ENCODE results near the gene SPEG.

SPEG gene

DNA sequence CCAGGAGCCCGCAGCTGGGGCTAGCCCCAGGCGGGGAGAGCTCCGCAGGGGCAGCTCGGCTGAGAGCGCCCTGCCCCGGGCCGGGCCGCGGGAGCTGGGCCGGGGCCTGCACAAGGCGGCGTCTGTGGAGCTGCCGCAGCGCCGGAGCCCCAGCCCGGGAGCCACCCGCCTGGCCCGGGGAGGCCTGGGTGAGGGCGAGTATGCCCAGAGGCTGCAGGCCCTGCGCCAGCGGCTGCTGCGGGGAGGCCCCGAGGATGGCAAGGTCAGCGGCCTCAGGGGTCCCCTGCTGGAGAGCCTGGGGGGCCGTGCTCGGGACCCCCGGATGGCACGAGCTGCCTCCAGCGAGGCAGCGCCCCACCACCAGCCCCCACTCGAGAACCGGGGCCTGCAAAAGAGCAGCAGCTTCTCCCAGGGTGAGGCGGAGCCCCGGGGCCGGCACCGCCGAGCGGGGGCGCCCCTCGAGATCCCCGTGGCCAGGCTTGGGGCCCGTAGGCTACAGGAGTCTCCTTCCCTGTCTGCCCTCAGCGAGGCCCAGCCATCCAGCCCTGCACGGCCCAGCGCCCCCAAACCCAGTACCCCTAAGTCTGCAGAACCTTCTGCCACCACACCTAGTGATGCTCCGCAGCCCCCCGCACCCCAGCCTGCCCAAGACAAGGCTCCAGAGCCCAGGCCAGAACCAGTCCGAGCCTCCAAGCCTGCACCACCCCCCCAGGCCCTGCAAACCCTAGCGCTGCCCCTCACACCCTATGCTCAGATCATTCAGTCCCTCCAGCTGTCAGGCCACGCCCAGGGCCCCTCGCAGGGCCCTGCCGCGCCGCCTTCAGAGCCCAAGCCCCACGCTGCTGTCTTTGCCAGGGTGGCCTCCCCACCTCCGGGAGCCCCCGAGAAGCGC lies 49.1 kb downstream of the SPEG start:
- DNase-seq = no peak

DNA sequence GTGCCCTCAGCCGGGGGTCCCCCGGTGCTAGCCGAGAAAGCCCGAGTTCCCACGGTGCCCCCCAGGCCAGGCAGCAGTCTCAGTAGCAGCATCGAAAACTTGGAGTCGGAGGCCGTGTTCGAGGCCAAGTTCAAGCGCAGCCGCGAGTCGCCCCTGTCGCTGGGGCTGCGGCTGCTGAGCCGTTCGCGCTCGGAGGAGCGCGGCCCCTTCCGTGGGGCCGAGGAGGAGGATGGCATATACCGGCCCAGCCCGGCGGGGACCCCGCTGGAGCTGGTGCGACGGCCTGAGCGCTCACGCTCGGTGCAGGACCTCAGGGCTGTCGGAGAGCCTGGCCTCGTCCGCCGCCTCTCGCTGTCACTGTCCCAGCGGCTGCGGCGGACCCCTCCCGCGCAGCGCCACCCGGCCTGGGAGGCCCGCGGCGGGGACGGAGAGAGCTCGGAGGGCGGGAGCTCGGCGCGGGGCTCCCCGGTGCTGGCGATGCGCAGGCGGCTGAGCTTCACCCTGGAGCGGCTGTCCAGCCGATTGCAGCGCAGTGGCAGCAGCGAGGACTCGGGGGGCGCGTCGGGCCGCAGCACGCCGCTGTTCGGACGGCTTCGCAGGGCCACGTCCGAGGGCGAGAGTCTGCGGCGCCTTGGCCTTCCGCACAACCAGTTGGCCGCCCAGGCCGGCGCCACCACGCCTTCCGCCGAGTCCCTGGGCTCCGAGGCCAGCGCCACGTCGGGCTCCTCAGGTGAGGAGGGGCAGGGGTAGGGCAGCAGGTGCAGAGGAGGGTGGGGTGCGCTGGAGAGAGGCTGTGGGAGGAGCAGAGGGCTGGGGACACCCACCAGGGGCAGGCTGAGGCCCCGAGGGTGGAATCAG lies 49.9 kb downstream of the SPEG start:
- no peak for DNase-seq

DNA sequence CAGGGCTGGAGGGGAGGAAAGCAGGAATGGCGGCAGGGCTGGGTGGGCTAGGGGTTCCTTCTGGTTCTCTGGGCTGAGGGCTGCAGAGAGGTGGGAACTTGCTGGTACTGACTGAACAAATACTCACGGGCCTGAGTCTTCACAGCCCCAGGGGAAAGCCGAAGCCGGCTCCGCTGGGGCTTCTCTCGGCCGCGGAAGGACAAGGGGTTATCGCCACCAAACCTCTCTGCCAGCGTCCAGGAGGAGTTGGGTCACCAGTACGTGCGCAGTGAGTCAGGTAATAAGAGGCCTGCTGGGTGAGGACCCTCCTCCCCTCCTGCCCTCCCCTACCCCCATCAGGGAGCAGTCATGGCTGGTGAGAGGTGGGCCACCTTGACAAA lies 50.5 kb downstream of the SPEG start:
- DNase-seq = no peak

DNA sequence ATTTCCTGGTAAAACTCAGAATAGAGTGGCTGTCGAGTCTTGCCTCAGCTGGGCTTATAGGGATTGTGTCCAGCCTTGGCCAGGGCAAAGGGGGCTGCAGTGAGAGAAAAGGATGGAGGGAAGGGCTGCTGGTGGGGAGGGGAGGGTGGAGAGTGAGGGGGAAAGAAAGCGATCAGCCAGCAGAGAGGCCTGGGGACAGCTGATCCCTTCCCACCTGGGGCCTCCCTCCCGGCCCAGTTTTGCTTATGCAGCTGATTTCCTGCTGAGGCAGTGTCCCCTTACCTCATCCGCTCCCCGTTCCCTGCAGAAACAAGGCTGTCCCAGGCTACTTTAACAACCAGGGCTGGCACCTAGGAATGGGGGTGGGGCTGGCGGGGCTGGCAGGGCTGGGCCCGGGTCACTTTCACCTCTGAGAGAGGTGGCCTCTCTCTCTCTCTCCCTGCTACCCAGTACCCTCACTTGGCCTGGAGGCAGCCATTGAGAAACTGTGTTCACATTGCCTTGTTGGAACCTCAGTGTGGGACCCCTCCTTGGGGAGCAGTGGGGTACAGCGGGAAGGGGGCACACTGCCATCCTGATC lies 51.8 kb downstream of the SPEG start:
- no peak for DNase-seq

DNA sequence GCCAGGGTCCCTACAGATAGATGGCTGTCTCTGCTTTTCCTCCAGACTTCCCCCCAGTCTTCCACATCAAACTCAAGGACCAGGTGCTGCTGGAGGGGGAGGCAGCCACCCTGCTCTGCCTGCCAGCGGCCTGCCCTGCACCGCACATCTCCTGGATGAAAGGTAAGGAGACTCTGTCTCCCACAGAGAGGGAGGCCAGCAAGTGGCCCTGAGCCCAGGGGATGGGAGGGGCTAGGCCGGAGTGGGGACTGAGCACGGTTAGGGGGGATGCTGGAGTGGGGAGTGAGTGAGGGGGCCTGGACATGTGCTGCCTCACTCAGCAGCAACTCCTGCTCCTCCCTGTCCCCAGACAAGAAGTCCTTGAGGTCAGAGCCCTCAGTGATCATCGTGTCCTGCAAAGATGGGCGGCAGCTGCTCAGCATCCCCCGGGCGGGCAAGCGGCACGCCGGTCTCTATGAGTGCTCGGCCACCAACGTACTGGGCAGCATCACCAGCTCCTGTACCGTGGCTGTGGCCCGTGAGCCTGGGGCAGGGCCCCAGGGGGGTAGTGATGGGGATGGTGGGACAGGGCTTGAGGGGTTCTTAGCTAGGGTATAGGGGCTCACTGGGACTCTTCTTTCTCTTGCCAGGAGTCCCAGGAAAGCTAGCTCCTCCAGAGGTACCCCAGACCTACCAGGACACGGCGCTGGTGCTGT lies 53.7 kb downstream of the SPEG start:
- DNase-seq = no peak

DNA sequence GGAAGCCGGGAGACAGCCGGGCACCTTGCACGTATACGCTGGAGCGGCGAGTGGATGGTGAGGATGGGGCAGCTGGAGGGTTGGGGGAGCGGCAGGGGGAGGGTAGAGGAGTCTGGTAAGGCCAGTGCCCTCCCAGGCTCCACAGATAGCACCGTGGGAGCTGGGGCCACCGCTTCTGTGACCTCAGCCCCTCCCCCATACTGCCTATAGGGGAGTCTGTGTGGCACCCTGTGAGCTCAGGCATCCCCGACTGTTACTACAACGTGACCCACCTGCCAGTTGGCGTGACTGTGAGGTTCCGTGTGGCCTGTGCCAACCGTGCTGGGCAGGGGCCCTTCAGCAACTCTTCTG lies 54.2 kb downstream of the SPEG start:
- DNase-seq = no peak

DNA sequence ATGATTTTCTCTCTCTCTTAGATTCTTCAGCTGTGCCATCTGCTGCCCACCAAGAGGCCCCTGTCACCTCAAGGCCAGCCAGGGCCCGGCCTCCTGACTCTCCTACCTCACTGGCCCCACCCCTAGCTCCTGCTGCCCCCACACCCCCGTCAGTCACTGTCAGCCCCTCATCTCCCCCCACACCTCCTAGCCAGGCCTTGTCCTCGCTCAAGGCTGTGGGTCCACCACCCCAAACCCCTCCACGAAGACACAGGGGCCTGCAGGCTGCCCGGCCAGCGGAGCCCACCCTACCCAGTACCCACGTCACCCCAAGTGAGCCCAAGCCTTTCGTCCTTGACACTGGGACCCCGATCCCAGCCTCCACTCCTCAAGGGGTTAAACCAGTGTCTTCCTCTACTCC lies 54.7 kb downstream of the SPEG start:
- DNase-seq = no peak

DNA sequence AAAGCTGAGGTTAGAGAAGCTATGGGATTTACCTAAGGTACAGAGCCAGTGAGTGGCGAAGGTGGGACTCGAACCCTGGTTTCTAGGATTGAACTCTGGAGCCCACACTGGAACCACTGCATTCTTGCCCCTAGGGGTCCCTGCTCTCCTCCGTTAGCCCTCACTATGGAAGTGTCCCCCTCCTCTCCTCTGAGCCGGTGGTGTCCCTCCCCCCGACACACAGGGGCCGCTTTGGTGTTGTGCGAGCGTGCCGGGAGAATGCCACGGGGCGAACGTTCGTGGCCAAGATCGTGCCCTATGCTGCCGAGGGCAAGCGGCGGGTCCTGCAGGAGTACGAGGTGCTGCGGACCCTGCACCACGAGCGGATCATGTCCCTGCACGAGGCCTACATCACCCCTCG lies 55.5 kb downstream of the SPEG start:
- DNase-seq = no peak

DNA sequence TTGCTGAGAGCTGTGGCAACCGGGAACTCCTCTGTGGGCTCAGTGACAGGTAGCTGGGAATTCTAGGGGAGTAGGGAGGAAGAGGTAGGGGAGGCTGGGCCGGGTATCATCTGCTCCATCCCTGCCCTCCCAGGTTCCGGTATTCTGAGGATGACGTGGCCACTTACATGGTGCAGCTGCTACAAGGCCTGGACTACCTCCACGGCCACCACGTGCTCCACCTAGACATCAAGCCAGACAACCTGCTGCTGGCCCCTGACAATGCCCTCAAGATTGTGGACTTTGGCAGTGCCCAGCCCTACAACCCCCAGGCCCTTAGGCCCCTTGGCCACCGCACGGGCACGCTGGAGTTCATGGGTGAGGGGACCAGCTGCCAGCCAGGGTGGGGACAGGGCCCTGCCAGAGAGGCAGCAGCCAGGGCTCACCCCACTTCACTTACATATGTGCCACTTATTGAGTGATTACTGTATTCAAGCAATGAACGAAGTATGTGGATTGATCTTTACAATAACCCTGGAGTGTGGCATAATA lies 56.0 kb downstream of the SPEG start:
- DNase-seq = no peak

DNA sequence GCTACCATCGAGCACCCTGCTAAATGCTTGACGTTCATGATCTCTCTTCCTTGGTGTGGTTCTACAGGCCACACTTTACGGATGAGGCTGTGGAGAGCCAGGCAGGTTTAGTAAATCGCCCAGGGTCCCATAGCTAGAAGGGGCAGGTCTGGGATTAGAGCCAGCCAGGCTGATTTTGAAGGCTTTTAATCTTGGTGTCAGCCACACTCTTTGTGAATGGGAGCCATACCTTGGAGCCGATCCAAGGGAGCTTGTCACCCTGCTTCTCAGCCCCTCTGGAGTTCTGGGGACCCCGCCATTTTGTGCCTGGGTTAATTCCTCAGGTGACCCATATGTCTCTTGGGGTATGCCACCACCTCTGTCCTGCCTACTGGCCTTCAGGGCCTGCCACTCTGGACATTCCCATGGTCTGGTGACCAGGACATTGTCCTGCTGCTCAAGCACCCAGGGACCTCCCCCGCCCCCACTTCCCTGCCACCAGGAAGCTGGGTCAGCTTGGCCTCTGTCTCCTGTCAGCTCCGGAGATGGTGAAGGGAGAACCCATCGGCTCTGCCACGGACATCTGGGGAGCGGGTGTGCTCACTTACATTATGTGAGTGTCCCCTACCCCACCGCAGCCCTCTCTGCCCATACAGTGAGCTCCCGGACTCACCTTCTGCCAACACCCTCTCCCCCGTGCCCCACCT lies 56.8 kb downstream of the SPEG start:
- DNase-seq = no peak

DNA sequence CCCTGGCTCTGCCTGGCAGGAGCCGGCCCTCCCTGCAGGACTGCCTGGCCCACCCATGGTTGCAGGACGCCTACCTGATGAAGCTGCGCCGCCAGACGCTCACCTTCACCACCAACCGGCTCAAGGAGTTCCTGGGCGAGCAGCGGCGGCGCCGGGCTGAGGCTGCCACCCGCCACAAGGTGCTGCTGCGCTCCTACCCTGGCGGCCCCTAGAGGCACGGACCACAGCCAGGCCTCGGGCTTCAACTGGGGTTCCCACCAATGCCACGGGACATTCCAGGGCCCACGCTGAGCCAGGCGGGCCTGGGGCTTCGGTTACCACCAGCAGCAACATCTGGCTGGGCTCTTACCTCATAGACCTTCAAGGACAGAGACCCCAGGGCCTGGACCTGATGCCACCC lies 57.9 kb downstream of the SPEG start:
- no peak for DNase-seq

DNA sequence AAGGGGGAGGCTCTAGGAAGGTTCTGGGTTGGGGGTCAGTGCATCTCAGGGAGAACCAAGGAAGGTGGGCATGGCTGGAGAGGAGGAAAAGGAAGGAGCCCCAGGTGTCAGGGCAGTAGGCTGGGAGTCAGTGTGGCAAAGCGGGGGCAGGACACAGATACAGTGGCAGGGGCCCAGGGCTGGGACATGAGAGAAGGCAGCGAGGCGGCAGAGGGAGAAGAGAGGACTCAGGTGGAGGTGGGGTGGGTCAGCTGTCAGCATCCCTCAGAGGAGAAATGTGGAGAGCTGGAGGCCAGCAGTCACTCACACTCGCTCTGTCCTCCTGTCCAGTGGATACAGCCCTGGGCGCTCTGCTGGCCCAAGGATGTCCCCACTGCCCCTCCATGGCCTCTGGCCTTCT lies 58.4 kb downstream of the SPEG start:
- no peak for DNase-seq

DNA sequence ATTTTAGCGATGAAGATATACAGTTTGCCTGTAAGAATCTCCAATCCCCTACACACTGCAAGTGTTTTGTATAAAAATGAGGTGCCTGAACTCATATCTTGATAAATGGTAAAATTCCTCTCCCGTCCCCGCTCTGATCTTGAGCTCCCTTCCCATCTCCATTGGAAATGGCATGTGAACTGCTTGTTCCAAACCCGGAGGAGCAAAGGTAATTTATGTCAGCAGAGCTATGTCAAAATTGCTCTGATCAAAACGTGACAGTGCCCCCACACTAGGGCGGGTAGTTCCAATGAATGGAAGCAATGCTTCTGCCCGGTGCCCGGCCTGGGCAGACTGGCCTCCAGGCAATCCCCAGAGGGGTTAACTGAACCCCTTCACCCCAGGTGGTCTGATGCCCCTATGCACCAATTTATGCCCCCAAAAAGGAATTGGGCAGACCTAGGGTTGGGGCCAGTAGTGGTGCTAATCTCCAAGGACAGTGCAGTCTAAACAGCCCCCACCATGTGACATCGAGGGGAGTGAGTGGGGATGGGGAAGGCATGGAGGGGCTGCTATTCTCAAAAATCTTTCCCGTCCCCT lies 60.4 kb downstream of the SPEG start:
- DNase-seq = no peak

DNA sequence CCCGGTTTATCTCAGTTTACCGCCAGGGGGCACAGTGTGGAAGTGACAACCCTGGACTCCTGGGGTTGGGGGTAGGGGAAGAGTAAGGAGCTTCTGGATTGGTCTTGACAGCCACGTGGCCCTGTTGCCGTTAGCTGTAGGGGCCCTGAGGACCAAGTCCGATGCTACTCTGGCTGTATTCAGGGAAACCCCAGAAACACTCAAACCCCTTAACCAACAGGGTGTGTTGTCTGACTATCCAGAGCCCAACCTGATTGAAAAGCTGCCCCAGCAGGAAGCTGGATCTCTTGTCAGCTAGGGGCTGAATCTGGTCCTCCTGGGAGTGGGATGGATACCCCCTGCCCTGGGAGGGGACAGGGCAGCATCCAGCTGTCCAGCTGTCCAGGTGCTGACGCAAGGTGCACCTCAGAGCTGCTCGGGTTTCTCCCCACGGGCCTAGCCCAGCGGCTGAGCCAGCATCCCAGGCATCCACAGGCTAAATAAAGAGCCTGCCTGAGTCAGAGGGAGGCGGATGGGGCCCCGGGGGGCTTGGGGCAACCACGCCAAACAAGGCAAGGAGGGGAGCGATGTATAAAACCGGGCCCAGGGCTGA lies 61.0 kb downstream of the SPEG start:
- DNase-seq = peak; percentile 23

DNA sequence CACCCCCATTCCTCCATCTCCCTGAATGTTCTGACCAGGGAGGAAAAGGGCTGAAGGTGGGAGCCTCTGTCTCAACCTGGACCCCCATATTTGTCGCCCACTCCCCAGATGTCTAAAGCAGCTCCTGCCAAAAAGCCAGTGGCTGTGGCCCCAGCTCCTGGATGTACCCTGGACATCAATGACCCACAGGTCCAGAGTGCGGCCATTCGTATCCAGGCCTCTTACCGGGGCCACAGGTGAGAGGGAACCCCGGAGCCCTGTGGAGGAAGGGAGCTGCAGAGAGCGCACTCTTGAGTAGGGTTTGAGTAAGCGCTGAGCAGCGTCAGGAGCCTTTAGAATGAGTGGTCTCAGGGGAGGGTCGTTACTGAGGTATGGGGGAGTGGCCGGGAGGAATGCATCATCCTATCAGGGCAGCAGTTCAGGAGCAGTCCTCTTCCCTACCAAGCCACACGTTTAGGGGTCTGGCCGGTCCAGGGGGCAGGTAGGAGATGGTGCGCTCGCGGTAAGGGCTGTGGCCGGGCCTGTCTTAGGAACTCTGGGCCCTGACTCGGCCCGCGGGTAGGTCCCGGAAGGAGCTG lies 61.7 kb downstream of the SPEG start:
- DNase-seq = no peak

DNA sequence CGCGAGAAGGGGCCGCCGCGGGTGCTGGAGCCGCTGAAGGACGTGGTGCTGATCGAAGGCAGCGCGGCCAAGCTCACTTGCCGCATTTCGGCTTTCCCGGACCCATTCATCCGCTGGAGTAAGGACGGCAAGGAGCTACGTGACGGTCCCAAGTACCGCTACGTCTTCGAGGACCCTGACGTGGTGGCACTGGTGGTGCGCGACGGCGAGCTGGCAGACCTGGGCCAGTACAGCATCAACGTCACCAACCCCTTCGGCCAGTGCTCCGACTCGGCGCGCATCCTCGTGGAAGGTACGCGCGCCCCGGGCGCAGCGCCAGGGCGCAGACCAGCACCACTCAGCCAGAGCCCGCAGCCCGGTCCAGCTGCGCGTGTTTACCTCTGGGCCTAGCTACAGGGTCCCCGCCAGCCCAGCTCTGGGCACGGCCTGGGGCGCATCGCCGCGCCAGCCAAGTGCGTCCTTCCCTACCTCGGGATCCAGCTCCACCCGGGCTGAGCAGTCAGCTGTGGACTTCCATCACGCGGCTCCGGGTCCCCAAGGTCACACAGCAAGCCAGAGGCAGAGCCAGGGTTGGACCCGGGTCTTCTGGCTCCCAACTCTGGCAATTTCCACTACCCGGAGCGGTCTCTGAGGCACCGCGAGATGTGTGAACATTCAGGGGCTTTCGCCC lies 62.3 kb downstream of the SPEG start:
- no peak for DNase-seq

DNA sequence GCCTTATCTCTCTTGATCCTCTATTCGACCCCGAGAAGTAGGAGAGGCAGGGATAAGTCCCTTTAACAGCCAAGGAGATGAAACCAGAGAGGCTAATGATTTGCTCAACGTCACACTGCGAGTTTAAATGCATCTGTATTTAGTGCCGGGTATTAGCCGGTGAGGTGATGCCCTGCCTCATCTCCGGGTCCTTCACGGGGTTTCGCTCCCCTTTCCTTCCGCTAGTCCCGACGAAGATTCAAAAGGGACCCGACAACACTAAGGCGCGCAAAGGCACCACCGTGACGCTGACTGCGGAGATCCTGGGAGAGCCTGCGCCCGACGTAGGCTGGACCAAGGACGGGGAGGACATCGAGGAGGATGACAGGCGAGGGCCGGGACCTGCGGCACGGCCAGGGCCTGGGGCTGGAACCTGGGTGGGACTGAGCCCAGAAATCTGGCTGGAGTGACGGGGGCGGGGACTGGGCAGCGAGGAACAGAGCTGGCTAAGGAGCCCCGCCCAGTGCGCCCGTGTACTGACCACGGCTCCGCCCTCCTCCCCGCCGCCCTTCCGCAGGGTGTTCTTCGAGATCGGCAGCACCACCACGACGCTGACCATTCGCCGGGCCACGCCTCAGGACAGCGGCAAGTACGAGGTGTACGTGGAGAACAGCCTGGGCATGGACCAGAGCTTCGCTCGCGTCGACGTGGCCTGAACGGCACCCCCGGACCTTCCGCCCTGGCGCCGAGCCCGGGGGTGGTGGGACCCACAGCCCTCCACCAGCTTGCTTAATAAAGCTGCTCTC lies 63.0 kb downstream of the SPEG start:
- DNase-seq = peak; percentile 11

DNA sequence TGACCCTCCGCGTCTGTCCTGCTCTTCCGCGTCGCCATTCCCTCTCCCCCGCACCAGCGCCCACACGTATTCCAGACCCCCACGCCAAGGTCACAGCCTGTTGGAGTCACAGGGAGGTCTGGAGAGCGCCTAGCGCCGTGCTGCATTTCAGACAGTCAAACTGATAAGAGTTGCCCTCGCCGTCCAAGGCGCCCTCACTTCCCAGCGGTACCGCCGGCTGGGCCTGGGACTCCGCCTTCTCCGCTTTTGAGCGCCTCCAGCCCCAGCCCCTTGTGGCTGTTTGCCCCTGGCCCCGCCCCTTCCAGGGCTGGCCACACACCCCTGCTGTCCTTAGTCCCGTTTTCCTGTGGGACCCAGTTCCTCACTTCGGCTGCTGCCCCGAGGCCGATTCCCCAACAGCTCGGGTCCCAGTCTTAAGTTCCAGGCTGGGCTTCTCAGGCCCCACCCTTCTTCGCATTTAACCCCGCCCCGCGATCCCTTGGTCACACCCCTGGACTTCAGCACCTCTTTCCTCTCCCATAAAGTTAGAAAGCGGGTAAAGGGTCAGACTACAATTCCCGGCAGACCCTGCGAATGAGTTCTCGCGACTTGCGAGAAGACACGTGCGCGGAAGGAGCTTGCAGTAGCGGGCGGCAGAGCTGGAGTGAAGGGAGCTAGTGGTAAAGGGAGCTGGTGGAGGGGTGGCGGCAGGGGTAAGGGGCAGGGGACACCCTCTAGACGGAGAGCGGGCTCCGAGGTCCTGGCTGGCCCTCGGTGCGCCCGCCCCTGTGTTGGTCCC lies 63.8 kb downstream of the SPEG start, which contains the start of gene GMPPA:
Gene GMPPA (plus strand): TSS at position 612 of the 778 bp plus-strand sequence. CDS start 1,085 bp downstream, outside the sequence.
- peak; percentile 91 for DNase-seq

DNA sequence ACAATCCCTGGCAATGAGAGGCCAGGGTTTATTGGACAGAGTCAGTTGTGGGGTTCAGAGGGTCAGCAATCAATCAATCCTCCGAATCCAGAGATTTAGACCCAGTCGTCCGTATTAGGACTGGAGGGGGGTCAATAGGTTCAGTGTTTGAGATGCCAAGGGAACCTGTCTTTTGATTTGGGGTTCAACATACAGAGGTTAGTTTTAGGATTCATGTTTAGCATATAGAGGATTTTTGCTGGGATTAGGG lies 64.3 kb downstream of the SPEG start:
- no peak for DNase-seq

Data from NCI-H2029 (cell line).